GM19463 (cell line): ENCODE results near the gene FMNL3.

Experiments used
- ATAC-seq: cut with Tn5 transposase; IDR thresholded peaks from one replicate; pipeline ENCODE4 v1.9.1; 2021; ENCODE audit warnings: mild to moderate bottlenecking, moderate library complexity; ENCODE audit not compliant: unreplicated experiment

Gene FMNL3

DNA sequence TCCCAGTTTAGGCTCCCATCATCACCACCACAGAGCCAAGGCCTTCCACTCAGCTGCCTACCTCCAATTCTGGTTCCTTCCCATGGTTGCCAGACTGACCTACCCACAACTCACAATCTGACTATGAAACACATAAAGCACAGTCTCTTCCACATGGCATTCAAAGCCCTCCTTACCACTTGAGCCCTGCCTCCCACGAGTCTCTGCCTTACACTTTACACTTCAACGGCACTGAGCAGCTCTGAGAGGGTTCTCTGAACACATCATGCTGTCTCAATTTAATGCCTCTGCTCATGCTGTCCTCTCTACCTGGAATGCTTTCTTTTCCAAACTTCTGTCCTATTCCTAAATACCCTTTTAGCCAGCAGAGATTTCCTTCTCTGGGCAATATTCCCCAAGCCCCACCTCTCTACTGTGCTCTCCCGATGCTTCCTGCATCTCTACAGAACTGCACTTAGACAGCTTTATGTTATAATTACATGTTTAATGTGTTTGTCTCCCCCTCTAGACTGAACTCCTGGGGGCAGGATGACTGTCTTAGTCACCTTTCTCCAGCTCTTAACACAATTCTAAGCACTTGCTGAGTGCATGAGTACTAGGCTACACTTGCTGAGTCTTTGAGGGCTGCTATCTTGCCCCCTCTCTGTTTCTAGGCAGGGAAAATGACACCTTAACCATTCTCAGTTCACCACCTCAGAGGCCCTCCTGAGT lies 23.5 kb downstream of the FMNL3 start:
- no peak for ATAC-seq

DNA sequence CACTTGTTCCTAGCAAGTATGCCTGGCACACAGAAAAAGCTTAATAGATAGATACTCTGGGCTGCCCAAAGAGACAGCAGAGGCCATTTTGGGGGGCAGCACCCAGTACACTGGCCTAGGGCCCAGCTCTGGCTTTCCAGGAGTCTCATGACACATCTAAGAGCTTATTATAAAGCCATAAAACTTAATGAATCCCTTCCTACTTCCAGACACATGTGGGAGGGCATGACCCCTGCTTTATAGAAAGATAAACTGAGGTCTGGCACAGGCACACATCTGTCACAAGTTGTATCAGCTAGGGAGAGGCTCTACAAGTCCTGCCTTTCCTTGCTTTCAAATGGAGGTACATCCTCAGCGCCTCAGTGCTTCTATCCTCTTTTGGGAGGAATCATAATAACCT lies 27.1 kb downstream of the FMNL3 start:
- no peak for ATAC-seq

DNA sequence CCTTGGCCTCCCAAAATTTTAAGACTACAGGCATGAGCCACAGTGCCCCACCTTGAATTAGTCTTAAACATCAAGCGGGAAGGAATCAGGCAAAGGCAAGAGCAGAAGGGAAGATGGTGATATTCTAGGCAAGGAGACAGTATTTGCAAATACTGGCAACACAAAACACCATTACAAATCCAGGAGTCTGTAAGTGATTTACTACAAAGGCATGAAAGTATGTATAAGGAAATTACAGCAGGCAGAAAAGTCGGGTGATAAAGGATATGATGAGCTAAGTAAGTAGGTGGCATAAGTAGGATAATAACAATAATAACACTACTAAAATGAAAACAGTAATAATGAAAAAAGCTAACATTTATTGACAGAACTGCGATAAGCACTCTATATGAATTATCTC lies 28.5 kb downstream of the FMNL3 start:
- no peak for ATAC-seq

DNA sequence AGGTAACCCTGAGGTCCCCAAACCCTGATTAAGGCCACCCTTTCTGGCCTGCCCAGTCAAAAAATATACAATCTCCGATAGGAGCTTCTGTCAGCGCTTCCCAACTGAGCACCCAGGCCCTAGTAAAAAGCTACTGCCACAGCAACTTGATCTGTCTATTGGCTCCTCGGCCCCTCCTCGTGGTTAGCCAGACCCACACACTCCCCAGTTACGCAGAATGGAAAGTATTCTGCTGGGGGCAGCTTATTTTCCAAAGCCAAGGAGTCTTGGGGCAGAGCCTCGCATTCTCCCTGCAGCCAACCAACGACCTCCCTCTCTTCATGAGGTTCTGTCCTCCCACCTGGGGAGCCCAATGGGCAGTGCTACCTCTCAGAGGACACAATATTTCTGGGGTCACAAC lies 32.1 kb downstream of the FMNL3 start:
- no peak for ATAC-seq

DNA sequence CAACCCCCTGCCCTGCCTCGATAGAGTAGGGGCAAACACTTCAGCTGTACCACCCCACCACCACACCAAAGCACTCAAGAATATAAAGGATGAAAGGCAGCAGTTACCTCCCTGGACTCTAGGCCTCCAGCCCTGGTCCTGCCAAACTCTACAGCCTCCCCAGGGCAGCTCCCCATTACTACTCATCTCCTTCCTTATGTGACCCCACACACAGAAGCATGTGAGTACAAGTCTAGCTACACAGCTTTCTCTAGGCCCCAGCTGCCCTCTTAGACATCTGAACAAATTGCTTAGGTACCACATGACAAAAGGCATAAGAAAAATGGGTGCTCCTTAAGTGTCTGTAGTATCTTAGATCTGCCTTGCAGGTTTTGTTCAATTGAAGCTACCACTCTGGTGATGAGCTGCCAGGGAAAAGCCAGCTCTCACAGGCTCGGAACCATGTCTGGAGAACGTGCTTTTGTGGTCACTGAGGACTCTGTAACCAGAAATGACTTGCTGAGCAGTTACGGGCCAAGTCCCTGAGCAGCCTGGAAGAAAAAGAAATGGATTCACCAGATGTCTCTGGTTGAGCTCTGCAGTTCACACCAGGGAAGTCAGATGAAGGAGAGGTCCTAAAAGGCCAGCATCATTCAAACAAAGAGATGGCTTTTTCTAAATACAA lies 32.8 kb downstream of the FMNL3 start:
- no peak for ATAC-seq

DNA sequence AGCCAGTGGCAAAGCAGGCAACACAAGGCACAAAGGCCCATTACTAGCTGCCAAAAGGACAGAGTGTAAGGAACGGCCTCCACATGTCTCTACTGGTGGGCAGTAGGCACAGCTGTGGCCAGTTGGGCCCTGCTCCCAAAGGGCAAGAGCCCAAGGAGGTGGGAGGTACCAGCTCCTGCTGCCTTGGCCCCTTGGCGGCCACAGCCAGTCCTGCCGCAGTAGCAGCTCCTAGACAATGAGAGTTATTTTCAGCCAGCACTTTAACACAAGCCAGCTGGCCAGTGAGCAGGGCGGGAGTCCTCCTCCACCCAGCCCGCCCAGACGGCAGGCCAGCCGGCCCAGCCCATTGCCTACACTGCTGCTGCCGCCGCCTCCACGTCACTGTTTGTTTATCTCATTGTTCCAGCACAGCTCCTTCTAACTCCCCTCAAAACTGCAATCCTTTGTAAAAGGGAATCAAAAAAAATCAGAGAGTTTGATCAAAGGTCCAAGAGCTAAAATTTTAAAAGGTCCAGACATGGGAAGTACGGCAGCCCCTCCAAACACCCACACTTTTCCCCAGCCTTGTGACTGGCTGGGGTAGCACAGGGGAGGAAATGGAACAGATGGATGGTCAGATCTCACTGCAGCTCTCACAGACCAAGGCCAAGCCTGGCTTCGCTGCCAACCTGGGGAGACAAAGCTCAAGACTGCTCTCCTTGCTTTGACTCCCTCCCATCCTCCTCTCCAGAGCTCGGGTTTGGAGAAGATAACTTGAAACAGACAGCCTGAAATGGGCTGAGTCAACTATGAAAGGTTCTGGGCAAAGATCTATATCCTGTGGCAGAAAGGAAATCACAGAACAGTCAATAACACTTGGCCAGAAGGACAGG lies 33.5 kb downstream of the FMNL3 start:
- ATAC-seq, result no peak

DNA sequence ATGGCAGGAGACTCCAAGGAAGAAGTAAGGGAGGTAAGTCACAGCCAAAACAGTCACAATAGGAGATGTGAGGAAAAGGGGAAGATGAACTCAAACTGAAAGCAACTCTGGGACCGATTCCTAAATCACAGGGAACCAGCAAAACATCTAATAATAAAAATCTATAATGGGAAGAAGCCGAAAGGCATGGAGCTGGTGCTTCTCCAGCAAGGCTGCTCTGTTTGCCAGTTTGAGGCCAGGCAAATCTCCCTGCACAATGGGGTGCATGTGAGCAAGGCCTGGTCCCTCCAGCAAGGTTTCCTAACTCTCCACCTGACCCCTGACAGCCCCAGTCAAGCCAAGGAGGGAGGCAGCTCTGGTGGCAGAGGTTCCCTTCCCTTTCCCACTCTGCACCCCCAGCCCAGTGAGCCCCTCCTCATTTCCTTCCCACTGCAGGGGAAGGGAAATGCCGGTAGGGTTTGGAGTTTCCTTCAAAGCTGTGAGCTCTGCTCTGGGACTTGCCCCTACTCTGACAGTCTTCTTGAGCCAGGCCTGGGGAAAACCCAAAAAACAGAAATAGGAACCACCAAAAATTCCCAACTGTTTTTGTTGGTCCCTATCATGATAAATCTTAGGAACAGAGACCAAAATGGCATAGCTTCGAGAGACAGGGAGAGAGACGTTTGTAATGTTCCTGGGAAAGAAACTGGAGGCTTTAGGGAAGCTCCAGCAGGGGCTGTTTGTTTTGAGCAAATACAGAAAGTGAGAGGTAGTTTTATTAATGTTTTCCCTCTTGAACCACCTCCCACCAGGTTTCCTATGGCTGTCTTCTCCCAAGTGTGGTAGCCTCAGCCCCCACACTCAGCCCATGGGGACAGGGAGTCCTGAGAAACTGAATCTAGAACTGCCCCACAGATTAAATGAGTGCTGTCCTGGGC lies 34.6 kb downstream of the FMNL3 start:
- ATAC-seq, result no peak

DNA sequence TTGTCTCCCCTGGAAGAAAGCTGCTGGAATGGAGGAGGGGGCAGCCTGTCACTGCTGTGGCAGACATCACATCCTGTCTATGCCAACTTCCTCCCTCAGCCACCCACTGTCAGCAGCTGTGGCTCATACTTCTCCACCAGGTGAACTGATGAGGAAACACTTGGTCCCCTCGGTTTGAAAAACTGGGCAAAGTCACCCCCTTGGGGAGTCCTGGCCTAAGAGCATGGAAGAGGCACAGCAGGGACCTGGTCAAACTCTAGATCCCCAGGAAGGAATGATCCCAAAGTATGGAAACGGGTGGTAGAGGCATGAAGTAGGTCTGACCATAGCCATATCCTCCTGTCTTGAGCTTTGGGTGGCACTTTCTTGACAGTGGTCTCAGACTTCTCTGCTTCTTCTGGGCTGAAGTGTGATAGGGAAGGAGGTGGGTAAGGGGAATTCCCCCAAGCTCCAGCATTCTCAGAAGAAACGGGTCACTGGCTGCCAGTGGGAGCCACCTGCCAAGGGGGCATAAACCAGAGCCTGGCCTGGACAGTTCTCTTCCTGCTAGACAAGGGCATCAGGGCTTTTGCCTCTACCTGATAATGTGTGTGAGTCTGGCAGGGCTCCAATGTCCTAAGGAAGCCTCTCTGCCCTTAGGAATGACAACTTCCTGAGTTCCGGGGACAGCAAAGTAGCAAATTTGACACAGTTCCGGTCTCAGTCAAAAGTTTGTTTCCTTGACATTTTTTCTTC lies 36.0 kb downstream of the FMNL3 start:
- no peak for ATAC-seq

DNA sequence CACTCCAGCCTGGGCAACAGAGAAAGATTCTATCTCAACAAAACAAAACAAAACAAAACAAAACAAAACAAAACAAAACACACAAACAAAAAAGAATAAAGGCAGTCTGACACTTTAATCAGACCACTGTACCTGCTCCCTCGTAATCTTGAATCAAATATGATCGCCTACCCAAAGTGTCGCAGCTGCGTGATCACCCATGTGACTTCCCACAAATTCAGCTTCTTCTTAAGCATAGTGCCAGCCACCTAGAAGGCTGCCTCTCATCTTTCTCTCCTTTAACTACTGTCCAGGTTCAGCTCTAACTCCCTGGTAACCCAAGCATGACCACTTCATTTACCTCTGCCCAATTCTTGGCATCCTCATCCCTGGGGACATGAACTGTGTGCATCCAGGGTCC lies 37.4 kb downstream of the FMNL3 start:
- ATAC-seq, result no peak

DNA sequence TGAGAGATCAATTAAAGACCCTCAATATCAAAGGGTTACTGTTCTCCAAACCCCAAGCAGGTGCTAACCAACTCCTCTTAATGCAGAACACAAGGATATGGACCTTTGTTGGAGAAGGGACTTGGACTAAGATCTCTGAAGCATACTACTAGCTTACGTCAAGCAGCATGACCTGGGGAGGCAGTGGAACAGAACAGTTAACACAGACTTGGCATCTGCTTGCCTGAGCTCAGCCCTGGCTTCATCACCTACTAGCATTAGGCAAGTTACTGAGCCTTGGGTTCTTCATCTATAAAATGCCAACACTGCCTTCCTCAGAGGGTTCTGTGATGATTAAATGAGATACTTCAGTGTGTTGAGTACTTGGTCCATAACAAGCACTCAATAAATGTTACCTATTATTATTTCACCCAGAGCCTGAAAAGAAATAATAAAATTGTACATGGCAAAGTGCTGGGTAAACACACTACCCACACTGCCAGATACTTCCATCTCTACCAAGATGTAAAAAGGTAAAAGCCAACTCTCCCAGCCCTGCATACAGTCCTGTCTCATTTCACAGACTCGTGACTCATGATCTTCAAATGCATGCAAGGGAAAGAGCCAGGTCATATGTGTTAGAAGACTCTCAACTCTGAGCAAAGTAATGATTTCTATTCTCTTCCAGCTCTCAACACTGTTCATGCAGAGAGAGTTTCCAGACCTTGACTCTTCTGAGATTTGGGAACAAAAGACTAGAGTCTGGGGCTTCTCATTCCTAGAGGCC lies 39.7 kb downstream of the FMNL3 start:
- no peak for ATAC-seq

DNA sequence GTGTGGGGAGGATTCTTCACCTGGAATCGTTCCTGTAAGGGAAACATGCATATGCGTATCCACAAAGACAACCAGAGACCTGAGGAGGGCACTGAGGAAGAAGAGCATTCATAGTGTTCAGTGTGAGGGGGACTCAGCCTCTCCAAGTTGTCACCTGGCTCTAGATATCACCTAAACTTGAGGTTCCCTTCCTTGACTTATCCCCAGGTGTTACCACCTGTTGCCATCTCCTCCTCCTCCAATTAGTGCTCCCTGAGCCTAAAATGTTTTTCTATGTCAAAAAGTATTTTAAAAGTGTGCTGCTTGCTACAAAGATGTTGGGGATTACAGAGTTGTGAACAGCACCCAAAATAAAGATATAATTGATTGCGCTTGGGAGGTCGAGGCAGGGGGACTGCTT lies 41.0 kb downstream of the FMNL3 start:
- no peak for ATAC-seq

DNA sequence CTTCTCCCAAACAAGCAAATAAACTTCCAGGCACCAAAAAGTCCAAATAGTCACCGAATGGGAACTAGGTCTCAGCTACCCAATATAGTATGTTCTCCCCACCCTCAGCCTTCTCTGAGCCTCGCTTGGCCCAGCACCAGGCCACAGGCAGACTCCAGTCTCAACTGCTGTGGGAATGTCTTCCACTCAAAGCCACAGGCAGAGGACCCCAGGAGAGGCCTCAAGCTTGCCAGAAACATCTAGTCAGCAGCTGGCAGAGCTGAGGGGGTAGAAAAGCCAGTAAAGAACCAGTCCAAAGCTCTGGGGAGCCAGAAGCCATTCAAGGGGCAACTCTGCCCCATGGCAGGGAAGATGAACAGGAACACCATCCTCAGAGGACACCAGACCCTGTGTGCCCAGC lies 41.8 kb downstream of the FMNL3 start:
- no peak for ATAC-seq

DNA sequence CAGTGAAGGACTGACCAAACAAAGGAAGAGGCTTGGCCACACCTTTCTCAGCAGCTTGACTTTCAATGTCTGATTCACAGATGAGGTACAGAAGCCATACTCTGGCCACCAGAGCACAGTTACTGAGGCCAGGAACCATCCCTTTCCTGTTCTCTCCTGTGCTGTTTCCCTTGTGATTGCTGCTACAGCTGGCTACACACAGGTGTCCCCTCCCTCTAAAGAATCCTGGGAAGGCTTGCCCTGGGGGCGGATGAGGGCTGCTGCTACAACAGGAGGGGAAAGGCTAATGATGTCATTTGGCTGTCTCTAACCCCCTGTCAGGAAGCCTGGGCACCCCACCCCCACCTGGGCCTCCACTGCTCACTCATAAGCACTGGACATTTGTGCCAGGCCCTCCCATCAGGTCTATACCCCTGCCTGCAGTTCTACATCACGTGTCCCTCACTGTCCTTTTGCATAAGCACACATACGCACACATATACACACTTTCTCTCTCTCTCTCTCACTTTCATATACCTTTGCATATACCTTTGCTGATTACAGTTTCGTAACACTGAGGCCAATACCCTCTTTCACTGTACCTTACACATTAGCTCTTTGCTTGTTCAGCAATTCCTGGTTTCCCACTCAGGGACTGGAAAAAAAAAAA lies 42.5 kb downstream of the FMNL3 start:
- ATAC-seq, result no peak

DNA sequence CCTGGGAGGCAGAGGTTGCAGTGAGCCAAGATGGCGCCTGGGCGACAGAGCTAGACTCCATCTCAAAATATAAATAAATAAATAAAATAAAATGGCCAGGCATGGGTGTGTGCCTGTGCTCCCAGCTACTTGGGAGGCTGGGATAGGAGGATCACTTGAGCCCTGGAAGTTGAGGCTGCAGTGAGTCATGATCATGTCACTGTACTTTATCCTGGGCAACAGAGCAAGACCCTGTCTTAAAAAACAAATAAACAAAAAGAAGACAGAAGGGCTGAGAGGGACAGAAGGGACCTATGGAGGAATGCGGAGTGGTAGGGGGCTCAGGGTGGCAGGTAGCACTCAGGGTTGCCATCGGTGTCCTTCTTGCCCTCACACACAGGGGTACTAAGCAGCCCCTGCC lies 43.0 kb downstream of the FMNL3 start:
- no peak for ATAC-seq

DNA sequence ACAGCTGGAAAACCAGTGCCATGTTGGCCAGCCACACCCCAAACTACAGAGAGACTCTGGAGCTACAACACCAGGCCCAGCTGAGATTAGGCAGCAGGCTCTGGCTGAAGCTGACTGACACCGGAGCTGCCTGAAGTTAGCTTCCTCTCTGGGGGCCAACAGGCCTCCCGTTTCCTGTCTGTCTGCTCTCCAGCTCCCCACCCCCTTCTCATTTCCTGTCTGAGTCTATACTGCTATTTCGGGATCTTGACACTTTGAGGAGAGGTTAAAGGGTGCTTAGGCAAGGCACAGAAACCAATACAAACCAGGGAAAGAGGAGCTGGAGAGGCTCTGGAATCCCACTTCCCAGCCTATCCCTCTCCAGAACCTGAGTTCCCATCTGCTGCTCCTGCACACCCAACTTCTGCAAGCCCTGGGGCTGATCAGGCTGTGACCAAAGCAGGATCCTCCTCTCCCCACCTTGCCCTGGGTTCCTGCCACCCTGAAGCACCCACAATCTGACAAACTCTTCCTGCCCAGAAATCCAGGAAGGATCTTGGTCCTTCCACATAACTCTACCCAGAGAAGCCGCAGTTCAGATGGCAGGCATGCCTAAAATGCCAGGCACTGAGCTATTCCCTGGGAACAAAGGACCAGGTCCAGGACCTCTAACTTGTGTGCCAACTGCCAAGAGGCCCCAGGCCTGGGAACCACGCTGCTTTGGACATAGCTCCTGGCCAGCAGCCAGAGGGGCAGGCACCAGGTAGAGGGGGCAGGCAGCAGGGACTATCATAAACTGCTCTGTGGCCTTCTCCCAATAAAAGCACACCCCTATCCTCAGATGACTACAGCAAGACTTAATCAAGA lies 44.0 kb downstream of the FMNL3 start:
- ATAC-seq, result peak; percentile 74

DNA sequence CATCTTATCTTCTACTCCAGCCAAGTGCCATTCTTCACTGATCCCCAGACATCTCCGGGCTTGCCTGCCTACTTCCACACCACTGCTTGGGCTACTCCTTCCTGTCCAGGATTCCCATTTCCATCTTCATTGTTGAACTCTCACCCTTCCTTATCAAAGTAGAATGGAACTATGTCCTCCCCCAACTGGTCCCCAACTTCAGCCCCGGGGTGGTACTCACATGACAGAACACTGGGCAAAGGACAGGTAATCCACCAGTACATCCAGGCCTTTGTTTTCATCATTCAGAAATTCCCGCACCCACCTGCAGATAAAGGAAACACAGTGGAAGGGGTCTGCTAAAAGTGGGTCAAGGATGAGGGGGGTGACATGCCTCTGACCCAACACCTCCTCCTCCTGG lies 45.5 kb downstream of the FMNL3 start:
- no peak for ATAC-seq

DNA sequence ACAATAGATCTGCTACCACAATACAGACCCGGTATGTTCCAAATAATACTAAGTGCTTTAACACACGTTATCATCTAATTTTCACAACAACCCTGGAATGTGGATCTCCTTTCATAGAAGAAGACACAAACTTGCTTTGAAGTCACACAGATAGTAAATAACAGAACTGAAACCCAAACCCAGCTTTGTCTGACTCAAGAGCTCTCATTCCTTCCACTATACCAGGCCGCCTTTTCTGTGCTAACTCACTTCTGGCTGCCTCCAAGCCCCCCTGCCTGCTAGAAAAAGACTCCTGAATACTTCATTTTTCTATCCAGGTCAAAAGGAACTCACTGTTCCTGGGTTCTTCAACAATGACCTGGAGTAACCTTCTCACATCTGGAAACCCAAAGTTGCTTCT lies 46.0 kb downstream of the FMNL3 start:
- ATAC-seq, result peak; percentile 49

DNA sequence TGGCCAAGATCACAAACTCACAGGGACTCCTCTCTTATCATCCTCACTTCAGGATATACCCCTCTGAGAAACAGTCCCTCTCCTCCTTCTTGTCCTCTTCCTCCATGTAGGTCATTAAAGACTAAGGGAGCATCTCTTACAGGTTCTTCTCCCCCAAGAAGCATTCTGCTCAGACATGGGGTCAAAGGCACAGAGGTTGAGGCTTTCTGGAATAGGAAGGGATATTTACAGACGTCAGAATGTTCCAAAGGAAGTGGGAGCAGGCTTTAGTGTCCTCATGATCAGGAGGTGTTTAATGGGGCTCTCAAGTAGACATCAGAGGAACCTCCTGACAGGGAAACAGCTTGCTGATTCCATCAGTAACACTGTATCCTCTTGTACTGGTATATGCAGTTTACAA lies 47.5 kb downstream of the FMNL3 start:
- ATAC-seq, result no peak
